WERI-Rb-1 (cell line): ENCODE measurements around the gene ZNF536.
"Not testable (repeated sequence)": the region's sequence is repeated elsewhere in the genome, so short reads cannot be mapped to it uniquely, and the experiment has no call there.

Source experiments
- DNase-seq: peaks from one replicate; pipeline ENCODE4 v3.0.0-alpha.2; 2020
- H3K27ac ChIP-seq: fragments of 250-450 bp; sonication (Bioruptor Pico); 2 replicates; pipeline ENCODE4 v1.5.1; 2020; ENCODE audit warnings: mild to moderate bottlenecking, moderate library complexity
- H3K27me3 ChIP-seq: fragments of 250-450 bp; sonication (Bioruptor Pico); 2 replicates; pipeline ENCODE4 v1.5.1; 2021; ENCODE audit warnings: mild to moderate bottlenecking, low read depth, moderate library complexity; ENCODE audit not compliant: insufficient read depth, severe bottlenecking
- H3K36me3 ChIP-seq: fragments of 250-450 bp; sonication (Bioruptor Pico); 2 replicates; pipeline ENCODE4 v1.5.1; 2020; ENCODE audit warnings: mild to moderate bottlenecking, moderate library complexity
- H3K4me3 ChIP-seq: 2 replicates; pipeline ENCODE4 v1.5.1; 2011; ENCODE audit warnings: low read depth, mild to moderate bottlenecking, control low read depth, low read length
- H3K9me3 ChIP-seq: fragments of 250-450 bp; sonication (Bioruptor Pico); 2 replicates; pipeline ENCODE4 v1.5.1; 2021; ENCODE audit warnings: mild to moderate bottlenecking, moderate library complexity; ENCODE audit not compliant: severe bottlenecking
- CTCF ChIP-seq: IDR thresholded peaks from 2 replicates; pipeline ENCODE4 v1.5.1; 2011; ENCODE audit warnings: low read depth, mild to moderate bottlenecking, control low read depth, inconsistent platforms, low read length

ZNF536 gene

GRCh38 chr19:30408734-30409301 is 36.6 kb downstream of the ZNF536 start:
- no peak overlapping the region for H3K27ac ChIP-seq
- no peaks in the 10 kb centered on the region for H3K27me3 ChIP-seq
- H3K36me3 ChIP-seq = no peaks in the 10 kb centered on the region
- H3K9me3 ChIP-seq = no peaks in the 10 kb centered on the region
- no peak for DNase-seq
- H3K4me3 ChIP-seq = no peak overlapping the region
- TF ChIP-seq CTCF = no peak

GRCh38 chr19:30411714-30412113 is 39.5 kb downstream of the ZNF536 start:
- H3K4me3 ChIP-seq = no peak overlapping the region
- TF ChIP-seq CTCF = no peak
- no peaks in the 10 kb centered on the region for H3K27me3 ChIP-seq
- DNase-seq = no peak
- no peaks in the 10 kb centered on the region for H3K36me3 ChIP-seq
- no peaks in the 10 kb centered on the region for H3K9me3 ChIP-seq
- no peak overlapping the region for H3K27ac ChIP-seq

- TF ChIP-seq CTCF = no peak
- Histone ChIP-seq H3K9me3 (no peaks in the 10 kb centered on the region), H3K36me3 (no peaks in the 10 kb centered on the region), H3K27me3 (no peaks in the 10 kb centered on the region), H3K4me3 (no peak overlapping the region), H3K27ac (no peak overlapping the region)
- no peak for DNase-seq
Measured at GRCh38 chr19:30416375-30416774, 44.2 kb downstream of the ZNF536 start.

- not testable (repeated sequence) for H3K36me3 ChIP-seq, H3K9me3 ChIP-seq, H3K4me3 ChIP-seq, H3K27ac ChIP-seq, H3K27me3 ChIP-seq, DNase-seq
Measured at GRCh38 chr19:30417166-30417565, 45.0 kb downstream of the ZNF536 start.

GRCh38 chr19:30419568-30420180 is 47.5 kb downstream of the ZNF536 start:
- Histone ChIP-seq H3K9me3 (no peaks in the 10 kb centered on the region), H3K27me3 (no peaks in the 10 kb centered on the region), H3K27ac (no peak overlapping the region; the same call in 1 of the 2 replicates), H3K4me3 (no peak overlapping the region), H3K36me3 (no peaks in the 10 kb centered on the region)
- DNase-seq = peak; percentile 38
- TF ChIP-seq CTCF = no peak

- TF ChIP-seq CTCF = no peak
- DNase-seq = no peak
- H3K36me3 ChIP-seq = no peaks in the 10 kb centered on the region
- H3K27me3 ChIP-seq = no peaks in the 10 kb centered on the region
- H3K4me3 ChIP-seq = peak overlapping the region; percentile 51
- no peaks in the 10 kb centered on the region for H3K9me3 ChIP-seq
- peak overlapping the region; percentile 72 for H3K27ac ChIP-seq
Measured at GRCh38 chr19:30420316-30420715, 48.1 kb downstream of the ZNF536 start.
